Measurements from ENCODE around the gene CD226. TPM values are rescaled to one million over a fixed set of nuclear protein-coding genes. Genes with fewer than 3 reads are reported as not detected.
A peak's percentile ranks its signal among the peaks of the same experiment; 100 is the strongest.

The CD226 gene
- total and polyA plus RNA-seq, 2 of the 4 experiments (the other 2 are of a cell fraction) = 0.29 to 1.1 TPM

- no peak for DNase-seq
- Histone ChIP-seq H2AK5ac (ENCODE audit: low read depth, low read length) (no peak overlapping the region), H2BK5ac (ENCODE audit: low read depth, low read length, poor library complexity, severe bottlenecking) (no peak overlapping the region), H3K4me1 (ENCODE audit: control insufficient read depth, insufficient read depth, low read length) (0 out of 2 replicates have a peak, but pooled peaks cover 2% of the 10 kb centered on the region), H3K4ac (ENCODE audit: low read depth, low read length) (no peak overlapping the region), H2AFZ (replicated peaks; ENCODE audit: low read length, poor library complexity) (no peak overlapping the region), H3K4me2 (ENCODE audit: low read depth, low read length) (no peak overlapping the region), H2AK9ac (replicated peaks; ENCODE audit: low read depth, low read length, poor library complexity) (no peak overlapping the region), H3K79me1 (ENCODE audit: low read depth in 1 of 2, low read length in 2 of 2) (no peaks in the 10 kb centered on the region), H3K9me1 (ENCODE audit: insufficient read depth, low read length) (no peaks in the 10 kb centered on the region), H2BK20ac (ENCODE audit: low read depth, low read length) (no peak overlapping the region), H4K5ac (ENCODE audit: low read depth, low read length) (peak overlapping the region; percentile 38; the same call in 1 of the 2 replicates), H3K9me3 (ENCODE audit: control insufficient read depth, insufficient read depth, low read length) (no peaks in the 10 kb centered on the region), H3K14ac (replicated peaks; ENCODE audit: low read depth, low read length) (no peak overlapping the region), H3K9ac (ENCODE audit: low read depth, low read length) (no peak overlapping the region), H2BK120ac (ENCODE audit: low read depth, low read length) (no peak overlapping the region), H2BK15ac (ENCODE audit: low read depth, low read length) (no peak overlapping the region), H3K4me3 (ENCODE audit: insufficient read depth, low read depth, low read length) (no peak overlapping the region), H4K8ac (ENCODE audit: low read depth in 2 of 2, low read length in 2 of 2) (no peak overlapping the region), H3K27ac (ENCODE audit: insufficient read depth, low read length) (no peak overlapping the region), H3K36me3 (ENCODE audit: control insufficient read depth, insufficient read depth, low read length) (no peaks in the 10 kb centered on the region), H3K18ac (ENCODE audit: low read depth, low read length) (peak overlapping the region; percentile 83), H3K23ac (ENCODE audit: low read depth, low read length) (no peak overlapping the region), H3K27me3 (ENCODE audit: control insufficient read depth, insufficient read depth, low read length) (no peaks in the 10 kb centered on the region), H3K56ac (ENCODE audit: extremely low read depth, insufficient read depth, low read length) (no peak overlapping the region), H4K20me1 (ENCODE audit: insufficient read depth, low read length) (no peaks in the 10 kb centered on the region), H4K91ac (ENCODE audit: insufficient read depth, low read depth, low read length) (no peak overlapping the region)
- in situ Hi-C loops (cut with MboI; ENCODE audit: low sequenced_read_pairs) (no loop called here), dilution Hi-C loops (cut with HindIII; ENCODE audit: low sequenced_read_pairs, unreplicated experiment) (no loop called here), intact Hi-C loops (cut with micrococcal nuclease) (no loop called here)
- TF ChIP-seq RFX5 (IDR thresholded peaks at IDR 0.05; ENCODE audit: low read depth, low read length) (no peak), FOS (IDR thresholded peaks at IDR 0.05; ENCODE audit: low read depth, low read length) (no peak), CEBPB (IDR thresholded peaks at IDR 0.05; ENCODE audit: low read depth, low read length) (no peak), BHLHE40 (IDR thresholded peaks at IDR 0.05; ENCODE audit: low read depth, low read length) (no peak), POLR2A (IDR thresholded peaks at IDR 0.05; ENCODE audit: low read depth, low read length) (no peak), NFE2L2 (IDR thresholded peaks at IDR 0.05; ENCODE audit: low read depth, low read length) (no peak), SMC3 (IDR thresholded peaks at IDR 0.05; ENCODE audit: low read depth, low read length) (no peak), MAZ (IDR thresholded peaks at IDR 0.05; ENCODE audit: borderline replicate concordance, low read depth, low read length) (no peak), CHD1 (IDR thresholded peaks at IDR 0.05; ENCODE audit: low read depth, low read length) (no peak), MAFK (IDR thresholded peaks at IDR 0.05; ENCODE audit: low read depth, low read length) (no peak), RCOR1 (IDR thresholded peaks at IDR 0.05; ENCODE audit: insufficient replicate concordance, low read length) (no peak), RAD21 (IDR thresholded peaks at IDR 0.05; ENCODE audit: low read length) (no peak)
- TF ChIP-seq, protein P1, sequence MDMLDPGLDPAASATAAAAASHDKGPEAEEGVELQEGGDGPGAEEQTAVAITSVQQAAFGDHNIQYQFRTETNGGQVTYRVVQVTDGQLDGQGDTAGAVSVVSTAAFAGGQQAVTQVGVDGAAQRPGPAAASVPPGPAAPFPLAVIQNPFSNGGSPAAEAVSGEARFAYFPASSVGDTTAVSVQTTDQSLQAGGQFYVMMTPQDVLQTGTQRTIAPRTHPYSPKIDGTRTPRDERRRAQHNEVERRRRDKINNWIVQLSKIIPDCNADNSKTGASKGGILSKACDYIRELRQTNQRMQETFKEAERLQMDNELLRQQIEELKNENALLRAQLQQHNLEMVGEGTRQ (IDR thresholded peaks at IDR 0.05; ENCODE audit: low read depth, low read length) = no peak
- TF ChIP-seq, protein P2, sequence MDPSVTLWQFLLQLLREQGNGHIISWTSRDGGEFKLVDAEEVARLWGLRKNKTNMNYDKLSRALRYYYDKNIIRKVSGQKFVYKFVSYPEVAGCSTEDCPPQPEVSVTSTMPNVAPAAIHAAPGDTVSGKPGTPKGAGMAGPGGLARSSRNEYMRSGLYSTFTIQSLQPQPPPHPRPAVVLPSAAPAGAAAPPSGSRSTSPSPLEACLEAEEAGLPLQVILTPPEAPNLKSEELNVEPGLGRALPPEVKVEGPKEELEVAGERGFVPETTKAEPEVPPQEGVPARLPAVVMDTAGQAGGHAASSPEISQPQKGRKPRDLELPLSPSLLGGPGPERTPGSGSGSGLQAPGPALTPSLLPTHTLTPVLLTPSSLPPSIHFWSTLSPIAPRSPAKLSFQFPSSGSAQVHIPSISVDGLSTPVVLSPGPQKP (IDR thresholded peaks at IDR 0.05; ENCODE audit: borderline replicate concordance, low read depth, low read length) = no peak
- TF ChIP-seq, protein P3, sequence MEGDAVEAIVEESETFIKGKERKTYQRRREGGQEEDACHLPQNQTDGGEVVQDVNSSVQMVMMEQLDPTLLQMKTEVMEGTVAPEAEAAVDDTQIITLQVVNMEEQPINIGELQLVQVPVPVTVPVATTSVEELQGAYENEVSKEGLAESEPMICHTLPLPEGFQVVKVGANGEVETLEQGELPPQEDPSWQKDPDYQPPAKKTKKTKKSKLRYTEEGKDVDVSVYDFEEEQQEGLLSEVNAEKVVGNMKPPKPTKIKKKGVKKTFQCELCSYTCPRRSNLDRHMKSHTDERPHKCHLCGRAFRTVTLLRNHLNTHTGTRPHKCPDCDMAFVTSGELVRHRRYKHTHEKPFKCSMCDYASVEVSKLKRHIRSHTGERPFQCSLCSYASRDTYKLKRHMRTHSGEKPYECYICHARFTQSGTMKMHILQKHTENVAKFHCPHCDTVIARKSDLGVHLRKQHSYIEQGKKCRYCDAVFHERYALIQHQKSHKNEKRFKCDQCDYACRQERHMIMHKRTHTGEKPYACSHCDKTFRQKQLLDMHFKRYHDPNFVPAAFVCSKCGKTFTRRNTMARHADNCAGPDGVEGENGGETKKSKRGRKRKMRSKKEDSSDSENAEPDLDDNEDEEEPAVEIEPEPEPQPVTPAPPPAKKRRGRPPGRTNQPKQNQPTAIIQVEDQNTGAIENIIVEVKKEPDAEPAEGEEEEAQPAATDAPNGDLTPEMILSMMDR (conservative IDR thresholded peaks at IDR 0.05; ENCODE audit: low read depth, low read length) = no peak
- CTCF ChIA-PET = no interaction called here
- WGBS, 2 experiments (ENCODE audit: extremely low coverage in 2 of 2, insufficient read length in 1 of 2) = no CpG with 5 or more reads among the region's 1 CpG
- no peak for ATAC-seq (ENCODE audit: low read depth)
- BruUV-seq (replicated peaks) = no TSS peak
- POLR2A ChIA-PET (ENCODE audit: unreplicated experiment) = no interaction called here
Observed at GRCh38 chr18:69854455-69854854, 93.2 kb downstream of the CD226 start.

Data from IMR-90 (cell line).